Measurements from ENCODE around the gene CDH13.

Gene CDH13

GRCh38 chr16:83588070-83588469 lies 961.3 kb downstream of the CDH13 start:
- TF ChIP-seq CTCF (IDR thresholded peaks at IDR 0.05; ENCODE audit: control insufficient read depth, extremely low read depth, insufficient read depth), result no peak
- no peak overlapping the region for H3K4me3 ChIP-seq (ENCODE audit: low read depth, low read length)
- DNase-seq (ENCODE audit: low read depth), result no peak

GRCh38 chr16:83589576-83589975 lies 962.8 kb downstream of the CDH13 start:
- H3K4me3 ChIP-seq (ENCODE audit: low read depth, low read length), result no peak overlapping the region
- no peak for TF ChIP-seq CTCF (IDR thresholded peaks at IDR 0.05; ENCODE audit: control insufficient read depth, extremely low read depth, insufficient read depth)
- no peak for DNase-seq (ENCODE audit: low read depth)

GRCh38 chr16:83592778-83593177 lies 966.0 kb downstream of the CDH13 start:
- no peak for DNase-seq (ENCODE audit: low read depth)
- no peak for TF ChIP-seq CTCF (IDR thresholded peaks at IDR 0.05; ENCODE audit: control insufficient read depth, extremely low read depth, insufficient read depth)
- no peak overlapping the region for H3K4me3 ChIP-seq (ENCODE audit: low read depth, low read length)

GRCh38 chr16:83599789-83600462 lies 973.2 kb downstream of the CDH13 start:
- TF ChIP-seq CTCF (IDR thresholded peaks at IDR 0.05; ENCODE audit: control insufficient read depth, extremely low read depth, insufficient read depth), result no peak
- DNase-seq (ENCODE audit: low read depth), result no peak
- no peak overlapping the region for H3K4me3 ChIP-seq (ENCODE audit: low read depth, low read length)

GRCh38 chr16:83602761-83603722 lies 976.3 kb downstream of the CDH13 start:
- no peak for TF ChIP-seq CTCF (IDR thresholded peaks at IDR 0.05; ENCODE audit: control insufficient read depth, extremely low read depth, insufficient read depth)

GRCh38 chr16:83603723-83604570 lies 977.2 kb downstream of the CDH13 start:
- no peak for TF ChIP-seq CTCF (IDR thresholded peaks at IDR 0.05; ENCODE audit: control insufficient read depth, extremely low read depth, insufficient read depth)
- DNase-seq (ENCODE audit: low read depth), result no peak
- no peak overlapping the region for H3K4me3 ChIP-seq (ENCODE audit: low read depth, low read length)

More at GRCh38 chr16:83602761-83603722, 976.3 kb downstream of the CDH13 start:
- no peak overlapping the region for H3K4me3 ChIP-seq (ENCODE audit: low read depth, low read length)
- no peak for DNase-seq (ENCODE audit: low read depth)

All from LNCaP clone FGC (cell line).